Chondrocyte (in vitro differentiated cells): ENCODE results near the gene ASRGL1. TPM values are rescaled to one million over a fixed set of nuclear protein-coding genes. Genes with fewer than 3 reads are reported as not detected.
A peak's percentile ranks its signal among the peaks of the same experiment; 100 is the strongest.

Experiments used
- DNase-seq: peaks from one replicate; pipeline ENCODE4 v3.0.0; 2021; ENCODE audit warnings: mixed read lengths, low spot score
- H3K27ac Mint-ChIP-seq: one replicate; pipeline ENCODE4 v1.8.0; 2021; ENCODE audit warnings: mild to moderate bottlenecking, moderate library complexity, mixed read lengths; ENCODE audit not compliant: unreplicated experiment
- H3K27me3 Mint-ChIP-seq: 2 replicates; pipeline ENCODE4 v1.8.0; 2021; ENCODE audit warnings: low read depth, mixed read lengths
- H3K36me3 Mint-ChIP-seq: 2 replicates; pipeline ENCODE4 v1.8.0; 2021; ENCODE audit warnings: low read depth, mixed read lengths
- H3K4me1 Mint-ChIP-seq: 2 replicates; pipeline ENCODE4 v1.8.0; 2021; ENCODE audit warnings: low read depth, mild to moderate bottlenecking, mixed read lengths
- H3K4me3 Mint-ChIP-seq: one replicate; pipeline ENCODE4 v1.8.0; 2021; ENCODE audit warnings: mild to moderate bottlenecking, moderate library complexity, mixed read lengths; ENCODE audit not compliant: unreplicated experiment
- H3K9me3 Mint-ChIP-seq: 2 replicates; pipeline ENCODE4 v1.8.0; 2021; ENCODE audit warnings: low read depth, mixed read lengths
- total RNA-seq: library from RNA; stranded (reverse); gene quantifications from 3 replicates; pipeline ENCODE4 v1.2.1, GENCODE V29; 2021
- TF ChIP-seq, protein P1 (sequence below): fragments of 200-600 bp; sonication (generic); IDR thresholded peaks from 2 replicates; pipeline ENCODE4 v1.5.0; 2021; ENCODE audit warnings: antibody characterized with exemption, mild to moderate bottlenecking, moderate library complexity

Gene ASRGL1
- total RNA-seq, 1 donor from 2014 or later = 6.0 TPM

DNA sequence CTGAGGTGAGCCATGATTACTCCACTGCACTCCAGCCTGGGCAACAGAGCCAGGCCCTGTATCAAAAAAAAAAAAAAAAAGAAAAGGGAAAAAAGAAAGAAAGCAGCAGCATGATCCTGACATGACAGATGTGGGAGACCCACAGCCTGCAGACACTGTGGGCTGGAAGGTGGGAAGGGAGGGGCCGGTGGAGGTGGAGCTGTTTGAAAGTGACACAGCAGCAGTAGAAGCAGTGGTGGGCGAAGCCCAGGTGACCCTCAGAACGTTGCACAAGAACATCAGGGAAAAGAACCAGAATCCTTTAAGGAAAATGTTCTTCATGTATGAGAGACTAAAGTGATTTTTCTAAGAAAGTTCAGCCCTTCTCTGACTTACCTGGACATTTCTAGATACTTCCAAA is 55.3 kb downstream of the ASRGL1 start:
- Mint-ChIP-seq H3K4me3 (no peak overlapping the region), H3K27ac (peak overlapping the region; percentile 61), H3K36me3 (no peaks in the 10 kb centered on the region), H3K4me1 (peaks cover 14% of the 10 kb centered on the region), H3K27me3 (no peaks in the 10 kb centered on the region), H3K9me3 (no peaks in the 10 kb centered on the region)
- no peak for DNase-seq
- TF ChIP-seq, protein P1, sequence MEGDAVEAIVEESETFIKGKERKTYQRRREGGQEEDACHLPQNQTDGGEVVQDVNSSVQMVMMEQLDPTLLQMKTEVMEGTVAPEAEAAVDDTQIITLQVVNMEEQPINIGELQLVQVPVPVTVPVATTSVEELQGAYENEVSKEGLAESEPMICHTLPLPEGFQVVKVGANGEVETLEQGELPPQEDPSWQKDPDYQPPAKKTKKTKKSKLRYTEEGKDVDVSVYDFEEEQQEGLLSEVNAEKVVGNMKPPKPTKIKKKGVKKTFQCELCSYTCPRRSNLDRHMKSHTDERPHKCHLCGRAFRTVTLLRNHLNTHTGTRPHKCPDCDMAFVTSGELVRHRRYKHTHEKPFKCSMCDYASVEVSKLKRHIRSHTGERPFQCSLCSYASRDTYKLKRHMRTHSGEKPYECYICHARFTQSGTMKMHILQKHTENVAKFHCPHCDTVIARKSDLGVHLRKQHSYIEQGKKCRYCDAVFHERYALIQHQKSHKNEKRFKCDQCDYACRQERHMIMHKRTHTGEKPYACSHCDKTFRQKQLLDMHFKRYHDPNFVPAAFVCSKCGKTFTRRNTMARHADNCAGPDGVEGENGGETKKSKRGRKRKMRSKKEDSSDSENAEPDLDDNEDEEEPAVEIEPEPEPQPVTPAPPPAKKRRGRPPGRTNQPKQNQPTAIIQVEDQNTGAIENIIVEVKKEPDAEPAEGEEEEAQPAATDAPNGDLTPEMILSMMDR = no peak

DNA sequence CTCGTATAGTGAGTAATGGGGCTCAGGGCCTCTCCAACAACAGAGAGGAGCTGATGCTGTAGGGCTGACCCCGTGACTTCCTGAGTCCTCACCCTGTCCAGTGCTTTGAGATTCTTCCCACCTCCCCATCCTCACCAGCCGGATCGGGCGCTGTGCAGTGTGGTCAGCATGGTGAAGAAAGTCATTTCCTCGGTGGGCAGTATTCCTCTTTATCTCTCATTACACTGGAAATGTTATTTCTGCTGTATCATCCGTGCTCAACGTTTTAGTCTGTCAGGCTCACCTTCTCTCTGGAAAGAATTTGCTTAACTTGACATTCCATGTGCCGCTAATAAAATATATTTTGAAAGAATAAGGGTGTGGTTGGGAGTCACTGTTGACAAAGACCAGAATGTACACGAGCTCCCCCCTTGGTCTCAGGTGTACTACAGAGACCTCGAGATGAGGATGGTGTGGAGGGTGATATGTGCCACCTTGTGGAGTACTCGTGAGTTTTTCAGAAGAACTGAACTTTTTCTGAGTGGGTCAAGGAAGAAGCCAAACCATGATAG is 55.9 kb downstream of the ASRGL1 start:
- no peaks in the 10 kb centered on the region for H3K36me3 Mint-ChIP-seq
- H3K9me3 Mint-ChIP-seq = no peaks in the 10 kb centered on the region
- DNase-seq = no peak
- TF ChIP-seq, protein P1 = peak; percentile 39
- peak overlapping the region; percentile 55 for H3K27ac Mint-ChIP-seq
- no peaks in the 10 kb centered on the region for H3K27me3 Mint-ChIP-seq
- no peak overlapping the region for H3K4me3 Mint-ChIP-seq
- H3K4me1 Mint-ChIP-seq = peaks cover 16% of the 10 kb centered on the region

DNA sequence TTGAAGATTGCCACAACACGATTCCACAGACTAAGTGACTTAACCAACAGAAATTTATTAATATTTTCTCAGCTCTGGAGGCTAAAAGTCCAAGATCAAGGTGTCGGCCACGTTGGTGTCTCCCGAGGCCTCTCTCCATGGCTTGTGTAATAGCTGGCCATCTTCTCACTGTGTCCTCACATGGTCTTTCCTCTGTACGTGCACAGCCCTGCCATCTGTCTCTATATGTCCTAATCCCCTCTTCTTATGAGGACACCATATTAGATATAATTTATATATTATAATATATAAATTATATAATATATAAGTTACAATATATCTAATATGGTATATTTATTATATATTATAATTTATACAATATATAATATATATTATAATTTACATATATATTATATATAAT is 56.5 kb downstream of the ASRGL1 start:
- Mint-ChIP-seq H3K27ac (no peak overlapping the region), H3K27me3 (no peaks in the 10 kb centered on the region), H3K9me3 (no peaks in the 10 kb centered on the region), H3K36me3 (no peaks in the 10 kb centered on the region), H3K4me3 (no peak overlapping the region), H3K4me1 (peaks cover 22% of the 10 kb centered on the region)
- TF ChIP-seq, protein P1 = no peak
- no peak for DNase-seq

DNA sequence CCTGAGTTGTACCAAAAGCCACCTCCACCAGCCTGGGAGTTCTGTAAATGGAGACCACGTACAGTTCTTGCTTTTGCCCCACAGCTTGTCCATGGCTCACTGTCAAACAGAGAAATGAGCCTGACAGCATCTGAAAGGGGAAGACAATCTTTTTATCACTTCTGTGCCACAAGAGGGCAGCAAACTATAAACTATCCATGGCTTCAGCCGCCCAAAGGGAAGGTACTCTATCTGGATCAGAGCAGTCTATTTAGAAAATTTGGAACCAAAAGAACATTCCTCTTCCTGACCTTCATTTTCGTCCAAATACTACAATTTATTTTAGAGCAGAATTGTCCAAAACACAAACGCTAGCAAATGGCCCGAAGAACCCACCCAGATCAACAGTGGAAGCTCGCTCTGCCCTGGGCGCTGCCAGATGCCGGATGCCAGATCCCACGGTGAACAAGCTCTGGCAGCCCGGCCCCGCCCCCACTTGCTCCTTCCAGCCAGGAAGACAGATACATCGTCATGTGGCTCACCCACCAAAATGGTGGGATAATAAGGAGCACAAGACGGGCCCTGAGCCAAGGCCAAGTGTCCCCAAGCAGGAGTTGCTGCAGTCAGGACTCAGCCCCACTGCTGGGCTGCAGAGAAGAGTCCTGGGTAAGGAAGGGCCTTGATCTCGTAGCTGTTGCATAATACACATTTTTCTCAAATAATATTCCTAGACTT is 57.7 kb downstream of the ASRGL1 start:
- Mint-ChIP-seq H3K4me1 (peaks cover 34% of the 10 kb centered on the region), H3K27me3 (no peaks in the 10 kb centered on the region), H3K36me3 (no peaks in the 10 kb centered on the region), H3K9me3 (no peaks in the 10 kb centered on the region), H3K27ac (peak overlapping the region; percentile 87), H3K4me3 (peak overlapping the region; percentile 74)
- DNase-seq = no peak
- TF ChIP-seq, protein P1 = peak; percentile 94

DNA sequence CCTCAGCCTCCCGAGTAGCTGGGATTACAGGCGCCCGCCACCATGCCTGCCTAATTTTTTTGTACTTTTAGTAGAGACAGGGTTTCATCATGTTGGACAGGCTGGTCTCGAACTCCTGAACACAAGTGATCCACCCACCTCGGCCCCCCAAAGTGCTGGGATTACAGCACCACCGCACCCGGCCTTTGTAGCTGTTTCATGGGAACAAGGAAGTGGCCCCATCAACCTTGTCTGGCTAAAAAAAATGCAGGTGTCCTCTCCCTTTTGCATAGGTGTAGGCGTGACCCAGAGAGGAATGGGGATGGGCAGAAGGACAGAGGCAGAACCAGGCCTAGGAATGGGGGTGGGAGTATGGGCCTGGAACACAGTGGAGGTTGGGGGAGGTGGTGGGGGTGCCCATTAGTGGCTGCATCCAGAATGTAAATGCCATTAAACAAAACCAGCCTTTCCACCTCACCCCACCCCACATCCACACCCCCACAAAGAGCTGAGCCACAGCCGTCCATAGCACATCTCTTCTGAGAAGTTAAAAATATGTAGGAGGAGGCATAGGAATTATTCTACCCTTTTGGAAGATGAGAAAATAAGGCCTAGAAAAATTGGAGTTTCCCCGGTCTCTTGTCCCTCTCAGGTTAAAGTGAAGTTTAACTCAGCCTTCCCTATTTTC is 58.8 kb downstream of the ASRGL1 start:
- H3K4me1 Mint-ChIP-seq = peaks cover 44% of the 10 kb centered on the region
- H3K9me3 Mint-ChIP-seq = no peaks in the 10 kb centered on the region
- H3K27ac Mint-ChIP-seq = no peak overlapping the region
- no peak for DNase-seq
- TF ChIP-seq, protein P1 = no peak
- no peak overlapping the region for H3K4me3 Mint-ChIP-seq
- no peaks in the 10 kb centered on the region for H3K27me3 Mint-ChIP-seq
- no peaks in the 10 kb centered on the region for H3K36me3 Mint-ChIP-seq
